ENCODE data around the gene PTPRM. TPM values are rescaled to one million over a fixed set of nuclear protein-coding genes. Genes with fewer than 3 reads are reported as not detected.

The PTPRM gene
- total and polyA plus RNA-seq, 2 donors (not counting 3 experiments of a cell fraction or from before 2014, with no cell fraction given), result 37.4 to 43.7 TPM

- Histone ChIP-seq H3K9ac (replicated peaks; ENCODE audit: extremely low read depth, insufficient read depth, low read length) (no peak overlapping the region), H3K27me3 (ENCODE audit: control insufficient read depth in 2 of 2, insufficient read depth in 2 of 2, low read length in 2 of 2) (no peaks in the 10 kb centered on the region), H3K4me1 (ENCODE audit: control insufficient read depth, extremely low read depth, insufficient read depth, low read length) (no peaks in the 10 kb centered on the region), H3K9me1 (replicated peaks; ENCODE audit: control insufficient read depth, extremely low read depth, insufficient read depth, low read length) (no peaks in the 10 kb centered on the region), H3K9me3 (replicated peaks; ENCODE audit: control insufficient read depth, insufficient read depth, low read length) (no peaks in the 10 kb centered on the region), H4K20me1 (replicated peaks; ENCODE audit: control insufficient read depth, extremely low read depth, insufficient read depth, low read length) (no peaks in the 10 kb centered on the region), H3K79me2 (ENCODE audit: control insufficient read depth, insufficient read depth, low read length) (no peaks in the 10 kb centered on the region), H2AFZ (ENCODE audit: low read depth, low read length) (no peak overlapping the region), H3K36me3 (ENCODE audit: control insufficient read depth in 2 of 2, extremely low read depth in 1 of 2, insufficient read depth in 2 of 2, low read length in 2 of 2) (no peaks in the 10 kb centered on the region), H3K4me3 (replicated peaks in 1 of 3; ENCODE audit: insufficient read depth in 1 of 3, low read depth in 1 of 3, low read length in 3 of 3) (no peak overlapping the region), H3K27ac (ENCODE audit: insufficient read depth, low read depth, low read length) (no peak overlapping the region), H3K4me2 (ENCODE audit: insufficient read depth, low read length) (no peak overlapping the region)
- BruUV-seq (replicated peaks), result no TSS peak
- FAIRE-seq (no peak), DNase-seq (ENCODE audit: low read depth, low spot score) (no peak)
- ChIA-PET POLR2A (no interaction called here), CTCF (no interaction called here)
- no peak for TF ChIP-seq POLR2AphosphoS5 (IDR thresholded peaks at IDR 0.05; ENCODE audit: insufficient read depth, low read depth, low read length)
- no peak for TF ChIP-seq MYC (IDR thresholded peaks at IDR 0.05; ENCODE audit: low read depth, low read length)
- TF ChIP-seq POLR2A (IDR thresholded peaks at IDR 0.05; ENCODE audit: low read depth, low read length), result no peak
- no peak for TF ChIP-seq MAX (IDR thresholded peaks at IDR 0.05; ENCODE audit: insufficient read depth, insufficient read length)
- TF ChIP-seq FOS (IDR thresholded peaks at IDR 0.05; ENCODE audit: borderline replicate concordance, insufficient read depth, low read length), result no peak
- no peak for TF ChIP-seq CTCF (IDR thresholded peaks at IDR 0.05; ENCODE audit: extremely low read depth in 1 of 2, insufficient read depth in 1 of 2, low read depth in 1 of 2, low read length in 2 of 2)
- no peak for TF ChIP-seq GATA2 (IDR thresholded peaks at IDR 0.05; ENCODE audit: insufficient read depth, insufficient read length, low read depth, low read length)
- intact Hi-C loops (cut with micrococcal nuclease), result no loop called here
- dilution Hi-C loops (cut with MboI; ENCODE audit: extremely low pct_ligation_motif_present, low sequenced_read_pairs), result no loop called here
Observed at GRCh38 chr18:7691206-7691605, 124.1 kb downstream of the PTPRM start.

All from endothelial cell of umbilical vein (primary cell).